GM19099 (cell line): ENCODE results near the gene UBR4.

ENCODE experiments used
- POLR2A ChIP-seq: IDR thresholded peaks from 3 replicates; pipeline ENCODE4 v1.6.1; 2011; ENCODE audit warnings: low read depth; ENCODE audit not compliant: insufficient read length; ENCODE audit errors: extremely low read depth

Gene UBR4

DNA sequence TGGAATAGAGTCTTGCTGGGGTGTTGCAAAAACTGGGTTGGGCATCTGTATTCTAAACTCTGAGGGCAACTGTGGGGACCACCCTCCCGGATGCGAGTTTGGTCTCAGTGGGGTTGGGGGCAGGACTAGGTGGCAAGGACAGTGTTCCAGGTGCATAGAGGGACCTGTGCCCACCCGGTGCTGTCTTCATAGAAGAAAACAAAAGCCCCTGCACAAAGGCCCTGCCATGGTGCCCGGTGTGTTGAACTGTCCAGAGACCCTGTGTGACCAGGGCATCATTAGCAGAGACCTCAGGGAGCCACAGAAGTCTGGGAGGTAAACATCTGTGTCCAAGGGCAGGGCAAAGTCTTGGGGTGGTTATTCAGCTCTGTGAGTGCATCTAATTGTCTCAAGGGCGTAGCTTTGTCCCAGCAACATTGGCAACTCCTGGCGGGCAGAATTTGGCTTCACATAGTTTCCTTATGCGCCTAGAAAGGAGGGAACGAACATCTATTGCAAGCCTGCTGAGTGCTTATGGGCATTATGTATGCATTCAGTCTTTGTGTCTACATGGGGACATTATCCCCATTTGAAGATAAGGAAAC is 181.4 kb downstream of the UBR4 start:
- TF ChIP-seq POLR2A = no peak

DNA sequence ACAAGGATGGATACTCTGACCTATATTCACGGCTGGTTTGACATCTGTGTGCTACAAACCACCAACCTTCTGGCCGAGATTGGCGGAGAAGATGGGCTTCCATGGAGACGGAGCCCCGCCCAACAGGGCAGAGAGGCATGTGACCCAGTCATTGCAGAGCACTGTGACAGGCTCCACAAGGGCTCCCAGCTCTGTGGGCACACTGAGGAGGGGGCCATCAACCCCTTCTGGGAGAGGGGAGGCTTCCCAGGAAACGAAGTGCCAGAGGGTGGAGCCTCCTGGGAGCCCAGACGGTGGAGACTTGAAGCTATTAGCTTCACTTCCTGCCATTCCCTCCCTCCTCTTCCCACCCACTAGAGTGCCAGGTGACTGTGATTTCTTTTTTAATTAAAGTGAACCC is 182.0 kb downstream of the UBR4 start:
- TF ChIP-seq POLR2A = no peak
